Stimulated activated CD4-positive, alpha-beta T cell treated with anti-CD3 and anti-CD28 coated beads, Interleukin-1b, Interleukin-23, amount 100 ng/mL, for 4 hours (primary cell): Measurements from ENCODE around the gene OR5AU1.

Source experiments
- DNase-seq, 2 donors: peaks; one replicate each; pipeline ENCODE4 v3.0.0-alpha.2; 2020; ENCODE audit warnings: low read depth in 2 of 2

OR5AU1 gene

DNA sequence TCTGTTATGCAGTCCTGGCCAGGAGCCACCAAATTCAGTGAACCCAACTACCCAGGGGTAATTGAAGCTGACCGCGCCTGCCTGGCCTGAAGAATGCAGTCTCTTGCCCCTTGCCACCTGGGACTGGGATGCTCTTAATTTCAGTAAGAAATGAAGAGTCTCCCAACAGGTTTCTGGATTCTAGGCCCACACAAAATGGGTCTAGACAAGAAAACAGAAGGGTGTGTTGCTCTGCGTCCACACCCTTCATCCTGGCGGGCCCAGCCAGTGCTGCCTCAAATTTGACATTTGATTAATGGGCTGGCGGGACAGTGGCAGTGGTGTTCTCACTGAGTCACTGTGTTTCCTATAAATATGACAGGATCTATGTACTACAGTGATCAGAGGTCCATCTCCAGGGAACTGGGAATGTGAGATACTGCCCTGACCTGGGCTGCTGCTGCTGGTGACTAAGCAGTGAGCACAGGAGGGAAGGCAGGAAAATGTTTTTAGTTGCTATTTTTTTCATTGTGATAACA is 48.5 kb downstream of the OR5AU1 start:
- DNase-seq, result no peak

DNA sequence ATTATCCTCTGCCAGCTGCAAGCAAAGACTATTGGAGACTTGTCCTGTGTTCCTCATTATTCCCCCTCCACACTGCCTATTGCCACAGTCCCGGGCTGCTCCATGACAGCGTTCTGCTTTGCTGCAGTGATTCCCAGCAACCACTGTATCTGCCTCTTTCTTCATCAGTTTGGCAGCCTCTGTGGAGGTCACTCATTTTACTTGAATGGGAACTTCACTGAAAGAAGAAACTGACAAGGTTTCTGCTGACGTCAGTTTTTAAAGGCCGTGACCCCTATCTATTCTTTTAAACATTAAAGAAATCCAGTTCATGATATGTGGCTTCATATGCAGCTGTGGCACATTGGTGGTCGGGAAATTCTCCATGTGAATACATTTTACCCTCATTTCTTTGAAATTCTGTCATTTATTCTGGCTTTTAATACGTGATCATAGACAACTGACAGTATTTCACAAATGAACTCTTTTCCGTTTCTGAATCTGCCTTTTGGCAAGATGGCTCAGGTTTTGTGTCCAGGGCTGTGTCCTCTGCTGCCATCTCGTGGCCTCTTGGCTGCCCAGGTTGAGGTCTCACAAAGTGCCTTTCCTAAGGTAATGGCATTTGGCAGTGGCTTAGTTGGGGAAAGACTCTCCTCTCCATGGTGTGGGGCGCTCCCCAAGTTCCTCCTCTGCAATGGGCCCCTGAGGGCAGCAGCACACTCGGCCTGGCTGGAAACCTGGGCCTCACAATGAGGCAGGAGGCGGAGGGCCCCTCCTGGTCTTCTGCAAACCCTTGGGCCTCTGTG is 49.2 kb downstream of the OR5AU1 start:
- DNase-seq, result peak; percentile 64 to 68

DNA sequence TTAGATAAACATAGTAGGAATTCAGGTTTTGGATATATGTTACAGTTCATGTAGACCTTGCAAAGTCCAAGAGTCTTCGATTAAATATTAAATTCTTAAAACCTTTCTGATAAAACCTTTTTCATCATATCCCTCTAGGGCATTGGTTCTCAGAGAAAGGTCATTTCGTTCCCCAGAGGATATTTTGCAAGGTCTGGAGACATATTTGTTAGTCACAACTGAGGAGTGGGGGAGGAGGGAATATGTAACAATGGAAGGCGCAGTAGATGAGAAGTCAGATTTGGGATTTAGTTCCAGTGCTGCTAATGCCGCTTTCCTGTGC is 49.7 kb downstream of the OR5AU1 start:
- DNase-seq, result no peak

DNA sequence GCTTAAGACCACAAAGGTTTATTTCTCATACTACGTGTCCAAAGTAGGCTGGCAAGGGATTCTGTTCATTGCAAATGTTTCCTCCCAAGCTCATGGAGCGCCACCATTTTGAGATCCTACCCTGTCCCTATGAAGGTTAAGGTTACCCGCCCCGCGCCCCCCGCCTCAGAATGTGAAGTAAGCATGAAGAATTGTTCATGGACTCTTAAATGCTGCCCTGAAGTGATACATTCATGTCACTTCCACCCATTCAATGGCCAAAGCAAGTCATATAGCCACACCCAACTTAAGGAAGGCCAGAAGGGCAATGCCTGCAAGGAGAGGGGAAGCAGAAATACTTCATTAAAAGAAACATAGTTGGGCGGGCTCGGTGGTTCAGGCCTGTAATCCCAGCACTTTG is 50.8 kb downstream of the OR5AU1 start:
- DNase-seq, result no peak
